GM20431 (cell line): ENCODE data around the gene RAB36.

Experiments
- in situ Hi-C: fragments of 300-500 bp; cut with MseI, MboI; formaldehyde crosslinking; loops from one replicate; pipeline ENCODE4 v1.15.0; 2020; ENCODE audit warnings: low sequenced_read_pairs; ENCODE audit not compliant: unreplicated experiment

The RAB36 gene, protein sequence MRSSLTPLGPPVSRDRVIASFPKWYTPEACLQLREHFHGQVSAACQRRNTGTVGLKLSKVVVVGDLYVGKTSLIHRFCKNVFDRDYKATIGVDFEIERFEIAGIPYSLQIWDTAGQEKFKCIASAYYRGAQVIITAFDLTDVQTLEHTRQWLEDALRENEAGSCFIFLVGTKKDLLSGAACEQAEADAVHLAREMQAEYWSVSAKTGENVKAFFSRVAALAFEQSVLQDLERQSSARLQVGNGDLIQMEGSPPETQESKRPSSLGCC

DNA sequence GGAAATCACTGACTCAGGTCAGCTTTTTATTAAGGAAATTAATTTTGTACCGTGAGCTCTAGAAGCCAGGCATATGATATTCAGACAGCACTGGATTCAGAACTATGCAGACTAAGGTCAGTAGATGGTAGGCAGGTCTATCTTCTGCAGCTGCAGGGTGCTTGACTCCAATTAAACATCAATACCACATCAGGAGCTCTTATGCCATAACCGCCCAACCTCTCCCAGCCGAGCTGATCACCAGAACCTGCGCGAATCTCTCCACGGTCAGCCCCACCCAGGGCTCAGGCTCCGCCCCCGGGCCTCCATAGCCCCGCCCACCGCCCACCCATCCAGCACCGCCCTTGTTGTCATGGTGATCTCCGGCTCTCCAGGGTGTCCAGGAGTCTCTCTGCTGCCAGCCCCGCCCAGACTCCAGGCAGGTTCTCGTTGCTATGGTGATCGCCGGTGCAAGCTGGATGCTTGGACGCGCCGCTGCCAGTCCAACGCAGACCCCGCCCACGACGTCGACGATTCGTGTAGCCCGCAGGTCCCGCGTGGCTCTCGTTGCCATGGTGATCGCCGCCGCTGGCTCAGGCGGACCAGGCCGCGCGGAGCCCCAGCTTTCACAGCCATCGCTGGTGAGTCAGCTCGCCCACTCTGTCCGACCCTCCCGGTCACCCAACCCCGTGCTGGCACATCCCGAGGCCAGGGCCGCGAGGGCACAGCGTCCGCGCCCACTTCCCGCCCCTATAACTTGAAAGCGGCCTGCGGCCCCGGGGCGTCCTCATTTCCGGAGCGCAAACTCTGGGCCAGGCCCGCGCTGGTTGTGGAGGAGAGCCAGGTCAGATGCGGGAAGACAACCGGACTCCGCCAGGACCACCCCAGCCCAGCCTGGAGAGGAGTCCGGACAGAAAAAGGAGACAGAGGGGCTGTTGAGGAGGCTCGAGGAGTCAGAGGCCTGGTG lies at the start of gene RAB36:
TSS of gene RAB36 (plus strand) at position 546 of the 946 bp plus-strand sequence. CDS start 1,140 bp downstream, outside the sequence.
- in situ Hi-C loops = loop anchor here (25.0 kb wide), 1 partner anchor 358 kb away; no protein-coding TSS in a partner anchor

DNA sequence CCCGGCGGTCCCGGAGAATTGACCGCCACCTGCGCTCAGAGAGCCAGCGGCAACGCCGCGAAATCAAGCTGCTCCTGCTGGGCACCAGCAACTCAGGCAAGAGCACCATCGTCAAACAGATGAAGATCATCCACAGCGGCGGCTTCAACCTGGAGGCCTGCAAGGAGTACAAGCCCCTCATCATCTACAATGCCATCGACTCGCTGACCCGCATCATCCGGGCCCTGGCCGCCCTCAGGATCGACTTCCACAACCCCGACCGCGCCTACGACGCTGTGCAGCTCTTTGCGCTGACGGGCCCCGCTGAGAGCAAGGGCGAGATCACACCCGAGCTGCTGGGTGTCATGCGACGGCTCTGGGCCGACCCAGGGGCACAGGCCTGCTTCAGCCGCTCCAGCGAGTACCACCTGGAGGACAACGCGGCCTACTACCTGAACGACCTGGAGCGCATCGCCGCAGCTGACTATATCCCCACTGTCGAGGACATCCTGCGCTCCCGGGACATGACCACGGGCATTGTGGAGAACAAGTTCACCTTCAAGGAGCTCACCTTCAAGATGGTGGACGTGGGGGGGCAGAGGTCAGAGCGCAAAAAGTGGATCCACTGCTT lies 49.4 kb upstream of the RAB36 start:
- in situ Hi-C loops = no loop called here

DNA sequence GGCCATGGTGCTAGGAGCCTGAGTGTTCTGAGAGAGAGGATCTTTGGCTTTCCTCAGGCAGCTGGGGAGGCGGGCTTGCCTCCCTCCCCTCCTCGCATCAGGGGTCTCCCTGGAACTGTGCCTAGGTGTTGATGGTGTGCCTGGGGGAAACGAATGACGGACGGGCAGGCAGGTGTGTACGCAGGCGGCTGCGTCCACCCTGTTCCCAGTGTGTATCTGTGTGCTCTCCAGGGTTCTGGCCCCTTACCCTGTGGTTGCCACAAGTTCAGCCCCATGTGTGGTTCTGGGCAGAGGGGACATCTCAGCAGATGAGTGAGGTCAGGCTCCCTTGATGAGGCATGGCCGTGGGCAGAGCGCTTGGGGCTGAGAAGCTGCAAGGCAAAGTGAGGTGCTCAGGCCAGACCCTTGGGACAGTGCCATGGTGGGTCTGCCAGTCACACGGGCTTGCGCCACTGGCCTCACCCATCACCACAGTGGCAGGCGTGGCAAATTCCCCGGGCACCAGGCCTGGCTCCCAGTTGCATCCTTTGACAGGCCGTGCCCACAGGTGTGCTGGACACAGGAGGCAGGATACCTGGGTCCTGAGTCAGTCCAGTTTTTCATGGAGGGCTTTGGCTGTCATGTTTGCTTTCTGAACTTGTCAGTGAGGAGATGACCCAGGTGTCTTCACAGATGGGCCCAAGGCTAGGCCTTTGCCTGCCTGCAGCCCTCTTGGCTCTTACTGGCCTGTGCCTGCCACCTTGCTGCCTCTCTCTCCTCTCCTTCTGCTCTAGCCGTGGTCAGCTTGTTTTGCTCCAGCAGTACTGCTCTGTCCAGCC lies 47.7 kb upstream of the RAB36 start:
- in situ Hi-C loops = no loop called here

DNA sequence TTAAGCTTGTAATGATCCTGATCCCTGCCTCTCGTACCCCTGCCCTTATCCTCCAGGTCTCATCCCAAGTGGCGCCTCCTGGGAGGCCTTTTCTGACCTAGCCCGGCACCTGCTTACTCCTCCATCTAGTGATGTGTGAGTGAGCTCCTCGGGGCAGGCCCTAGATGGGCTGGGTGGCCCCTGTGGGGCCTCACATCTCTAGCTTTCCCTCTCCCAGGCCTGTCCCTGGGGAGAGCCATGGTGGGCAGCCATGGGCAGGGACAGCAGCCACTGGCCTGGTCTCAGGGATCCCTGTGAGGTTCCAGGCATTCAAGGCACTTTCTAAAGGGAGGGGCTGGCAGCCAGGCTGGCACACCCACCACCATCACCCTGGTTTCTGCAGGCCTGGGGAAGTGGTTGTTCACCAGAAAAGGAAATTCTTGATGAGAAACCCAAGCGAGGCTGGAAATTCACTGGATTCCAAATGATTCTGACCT lies 47.0 kb upstream of the RAB36 start:
- in situ Hi-C loops = no loop called here

DNA sequence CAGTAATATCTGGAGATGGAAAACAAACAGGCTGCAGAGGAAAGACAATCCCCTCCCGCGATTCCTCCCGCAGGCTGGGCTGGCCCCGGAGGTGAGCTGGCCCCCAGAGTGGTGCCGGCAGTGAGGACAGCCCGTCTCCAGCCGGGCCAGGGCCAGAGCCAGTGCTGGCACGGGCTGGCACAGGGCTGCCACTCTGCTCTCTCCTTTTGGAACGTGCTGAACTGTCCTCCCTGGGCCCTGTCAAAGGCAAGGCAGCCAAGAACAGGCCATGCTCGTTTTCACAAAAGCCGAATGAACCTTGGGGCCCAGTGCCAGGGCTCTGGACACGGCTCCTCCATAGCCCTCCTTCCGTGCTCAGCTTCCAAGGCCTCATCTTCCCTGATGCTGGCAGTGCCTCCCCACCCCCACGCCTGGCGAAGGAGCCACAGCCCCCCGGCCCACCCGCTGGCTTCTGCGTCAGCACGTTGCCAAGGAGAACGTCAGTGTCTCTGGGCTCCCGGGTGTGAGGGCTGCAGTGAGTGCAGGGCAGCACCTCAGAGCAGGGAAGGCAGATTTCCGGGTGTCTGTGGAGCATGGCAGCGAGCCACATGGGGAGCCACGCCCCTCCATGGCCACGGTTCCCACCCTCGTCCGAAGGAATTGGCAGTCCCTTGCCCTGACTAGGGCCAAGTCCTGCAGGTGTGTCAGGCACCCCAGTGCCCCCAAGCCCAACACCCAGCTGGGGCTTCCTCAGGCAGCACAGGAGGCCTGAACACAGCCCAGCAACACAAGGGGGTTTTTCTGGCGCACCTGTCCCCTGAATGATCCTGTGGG lies 46.4 kb upstream of the RAB36 start:
- in situ Hi-C loops = no loop called here

DNA sequence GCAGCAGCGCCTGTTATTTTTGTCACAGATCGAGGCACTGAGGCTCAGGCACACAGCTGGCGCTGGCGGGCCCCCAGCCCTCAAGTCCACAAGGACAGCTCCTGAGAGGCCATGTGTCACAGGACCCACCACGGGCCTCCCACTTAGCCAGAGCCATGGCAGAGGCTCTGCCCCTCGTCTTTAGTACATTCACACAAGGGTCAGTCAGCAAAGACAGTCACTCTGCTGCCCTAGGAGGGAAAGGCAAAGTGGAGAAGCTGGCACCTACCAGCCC lies 45.8 kb upstream of the RAB36 start:
- in situ Hi-C loops = no loop called here

DNA sequence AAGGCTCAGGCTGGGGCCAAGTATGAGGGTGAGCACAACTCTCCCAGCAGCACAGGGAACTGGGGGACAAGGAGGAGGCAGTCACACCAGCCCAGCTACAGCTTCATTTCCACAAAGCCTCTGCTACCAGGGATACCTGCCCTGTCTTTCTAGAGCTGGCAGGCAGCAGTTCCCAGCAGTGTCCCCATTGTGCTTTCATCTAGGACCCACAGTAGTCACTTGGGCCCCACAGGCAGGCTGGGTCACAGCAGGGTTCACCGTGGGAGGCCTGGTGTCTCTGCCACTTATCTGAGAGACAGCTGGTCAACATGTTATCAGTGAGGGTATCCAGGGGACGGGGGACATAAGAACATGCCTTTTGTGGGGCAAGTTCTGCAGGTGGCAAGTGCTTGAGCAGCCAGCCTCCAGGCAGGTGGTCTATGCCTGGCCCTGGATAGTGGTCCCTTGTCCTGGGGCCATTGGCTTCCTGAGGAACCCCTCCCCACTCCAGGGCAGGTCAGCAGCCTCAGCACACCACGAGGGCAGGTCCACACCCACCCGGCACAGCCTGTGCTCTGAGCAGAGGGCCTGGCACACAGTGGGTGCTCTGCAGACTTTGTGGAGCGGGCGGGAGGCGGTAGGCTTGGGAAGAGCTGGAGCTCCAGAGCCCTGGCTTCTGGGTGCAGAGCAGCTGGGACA lies 45.0 kb upstream of the RAB36 start:
- in situ Hi-C loops = no loop called here

DNA sequence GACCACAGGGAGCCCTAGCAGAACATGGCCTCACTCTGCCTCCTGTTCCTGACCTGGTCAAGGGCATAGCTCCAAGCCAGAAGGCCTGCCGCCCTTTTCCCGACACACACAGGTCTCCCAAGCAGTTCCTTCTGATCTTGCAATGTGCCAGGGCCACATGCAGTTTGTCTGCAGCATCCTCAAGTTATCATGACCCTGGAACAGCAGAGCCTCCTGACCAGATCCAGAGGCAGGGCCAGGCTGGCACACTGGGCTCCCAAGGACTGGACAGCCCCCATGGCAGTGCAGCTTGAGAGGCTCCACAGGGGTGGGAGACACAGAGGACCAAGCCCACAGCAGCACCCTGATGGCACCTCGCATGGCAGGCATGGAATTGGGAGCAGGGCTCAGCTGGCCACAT lies 43.8 kb upstream of the RAB36 start:
- in situ Hi-C loops = no loop called here

DNA sequence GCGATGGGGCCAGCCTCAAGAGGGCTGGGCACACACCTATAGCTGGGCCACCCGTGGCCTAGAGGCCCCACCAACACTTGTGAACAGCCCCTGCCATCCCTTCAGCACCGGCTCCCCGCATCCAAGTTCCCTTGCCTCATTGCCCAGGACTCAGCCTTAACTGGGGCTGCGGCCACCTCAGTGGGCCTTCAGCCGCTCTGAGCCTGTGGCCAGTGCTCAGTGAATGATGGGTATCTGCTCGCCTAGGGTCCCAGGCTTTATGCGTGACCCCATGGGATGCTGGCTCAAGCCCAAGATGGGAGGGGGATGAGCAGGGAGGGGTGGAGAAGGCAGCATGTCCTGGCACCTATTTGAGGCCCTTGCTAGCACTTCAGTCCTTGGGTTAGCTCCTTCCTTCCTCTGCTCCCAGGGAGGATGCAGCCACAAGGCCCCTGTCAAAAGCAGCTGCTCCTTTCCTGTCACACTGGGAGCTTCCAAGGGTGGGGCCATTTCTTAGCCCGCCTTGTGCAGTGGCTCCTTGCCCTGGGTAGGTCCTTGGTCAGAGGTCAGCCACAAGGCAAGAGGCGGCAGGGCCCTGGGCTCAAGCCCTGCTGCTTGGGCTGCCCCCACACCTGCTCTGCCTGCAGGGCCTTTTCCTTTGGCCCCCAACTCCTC lies 43.1 kb upstream of the RAB36 start:
- in situ Hi-C loops = no loop called here

DNA sequence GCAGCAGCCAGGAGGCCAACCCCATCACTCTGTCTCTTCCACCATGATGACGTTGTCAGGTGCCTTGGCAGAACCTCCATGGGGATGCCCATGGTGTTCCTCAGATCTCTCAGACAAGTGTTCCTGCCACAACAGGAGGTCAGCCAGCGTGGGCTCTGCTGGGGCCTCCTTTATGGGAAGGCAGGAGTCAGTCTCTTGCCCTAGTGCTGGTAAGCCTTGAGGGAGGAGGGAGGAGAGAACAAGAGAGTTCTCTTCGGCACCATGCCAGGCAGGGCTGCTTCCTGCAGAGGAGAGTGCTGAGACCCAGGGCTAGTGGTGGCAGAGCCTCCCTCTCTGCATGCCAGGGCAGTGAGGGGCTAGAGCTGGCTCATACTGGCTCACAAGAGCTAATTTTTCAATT lies 42.5 kb upstream of the RAB36 start:
- in situ Hi-C loops = no loop called here

DNA sequence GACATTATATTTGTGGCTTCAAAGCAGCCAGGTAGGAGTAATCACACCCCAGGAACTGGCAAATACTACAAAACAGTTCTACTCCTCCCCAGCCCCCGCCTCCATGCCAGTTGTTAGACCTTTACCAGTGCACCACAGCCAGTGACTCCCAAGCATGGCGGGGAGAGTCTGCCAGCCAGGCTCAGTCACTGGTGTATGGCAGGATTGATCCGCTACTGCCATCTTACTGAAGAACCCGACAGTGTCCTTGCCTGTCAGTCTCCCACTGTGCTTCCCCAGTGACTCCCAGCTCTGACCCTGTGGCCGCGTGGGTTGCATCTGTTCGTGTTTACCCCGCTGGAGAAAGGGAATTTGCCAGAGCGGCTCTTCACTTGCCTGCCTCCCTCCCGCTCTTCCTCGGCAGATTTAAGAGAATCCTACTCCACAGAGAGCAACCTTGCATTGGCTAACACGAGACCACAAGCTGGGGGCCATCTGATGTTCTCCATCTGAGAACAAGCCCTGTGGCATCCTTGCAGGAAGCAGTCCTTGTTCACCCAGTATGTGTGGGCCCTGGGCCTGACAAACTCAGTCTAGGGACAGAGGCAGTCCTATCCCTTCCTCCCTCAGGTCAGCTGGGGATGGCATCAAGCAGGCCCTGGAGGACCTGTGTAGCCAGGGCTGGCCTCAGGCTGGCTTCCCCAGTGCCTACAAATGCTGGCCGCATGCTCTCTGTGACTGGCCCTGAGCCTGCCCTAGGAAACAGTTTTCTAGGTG lies 41.9 kb upstream of the RAB36 start:
- in situ Hi-C loops = no loop called here

DNA sequence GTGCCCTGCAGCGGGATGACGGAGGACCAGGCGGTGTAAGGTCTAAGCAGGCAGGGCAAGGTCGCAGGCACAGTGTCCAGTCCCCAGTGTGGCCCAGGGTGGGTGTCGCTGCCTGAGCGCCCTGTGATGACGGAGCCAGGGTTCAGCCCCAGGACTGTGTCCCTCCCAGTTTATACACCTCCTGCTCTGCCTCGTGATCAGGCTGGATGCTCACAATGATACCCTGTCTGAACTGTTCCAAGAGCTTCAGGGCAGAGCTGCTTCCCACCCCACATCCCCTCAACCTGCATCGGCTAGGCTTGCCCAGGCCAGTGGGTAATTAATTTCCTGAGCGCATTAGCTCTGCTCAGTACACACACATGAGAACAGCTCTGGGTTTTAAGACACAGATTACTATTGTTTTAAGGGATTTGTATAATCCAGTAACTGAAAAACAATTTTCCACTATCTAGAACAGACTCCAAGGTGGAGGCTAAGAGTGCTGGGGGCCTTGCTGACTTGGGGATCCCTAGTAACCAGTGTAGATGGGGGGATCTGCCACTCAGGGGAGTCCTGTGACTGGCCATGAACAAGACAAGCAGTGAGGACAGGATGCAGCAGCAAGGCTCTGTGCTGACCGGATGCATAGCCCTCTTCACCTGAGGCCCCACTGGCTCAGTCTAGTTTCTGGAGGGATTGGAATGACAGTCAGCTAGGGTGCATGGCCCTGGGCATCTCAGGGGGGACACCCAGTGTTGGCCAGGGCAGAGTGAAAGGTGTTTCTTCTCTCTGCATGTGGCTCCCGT lies 40.9 kb upstream of the RAB36 start:
- in situ Hi-C loops = no loop called here

DNA sequence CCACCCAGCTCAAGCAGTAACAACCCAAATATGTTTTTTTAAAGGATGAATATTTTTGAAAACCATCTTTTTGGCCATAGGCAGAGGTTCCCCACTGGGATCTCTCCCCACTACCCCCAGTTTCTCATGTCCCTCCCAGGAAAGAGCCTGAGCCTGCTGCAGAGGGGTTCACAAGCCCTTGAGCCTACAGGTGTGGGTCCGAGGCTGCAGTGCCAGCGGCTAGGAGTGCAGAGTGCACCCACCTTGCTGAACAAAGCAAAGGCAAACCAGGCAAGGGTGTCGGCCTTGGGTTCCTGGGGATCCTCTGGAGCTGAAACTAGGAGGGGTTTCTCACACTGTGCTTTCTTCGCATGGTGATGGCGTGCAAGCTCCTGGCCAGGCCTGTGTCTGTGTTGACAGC lies 40.0 kb upstream of the RAB36 start:
- in situ Hi-C loops = no loop called here

DNA sequence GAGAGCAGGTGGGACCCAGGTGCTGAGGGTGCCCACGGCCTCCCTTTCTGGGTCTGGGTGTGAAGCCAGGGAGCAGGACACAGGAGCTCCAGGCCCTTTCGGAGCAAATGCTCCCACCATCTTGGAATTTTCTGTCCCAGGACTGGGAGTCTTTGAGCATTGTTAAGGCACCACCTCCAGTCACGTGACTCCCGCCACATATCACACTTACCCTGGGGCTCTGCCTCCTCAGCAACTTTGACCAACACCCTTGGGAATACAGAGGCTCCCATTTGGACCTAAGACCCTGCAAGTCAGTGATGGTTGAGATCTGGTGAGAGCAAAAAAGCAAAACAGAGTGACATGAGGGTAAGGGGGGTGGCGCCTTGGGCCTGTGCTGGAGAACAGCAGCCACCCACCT lies 39.4 kb upstream of the RAB36 start:
- in situ Hi-C loops = no loop called here

DNA sequence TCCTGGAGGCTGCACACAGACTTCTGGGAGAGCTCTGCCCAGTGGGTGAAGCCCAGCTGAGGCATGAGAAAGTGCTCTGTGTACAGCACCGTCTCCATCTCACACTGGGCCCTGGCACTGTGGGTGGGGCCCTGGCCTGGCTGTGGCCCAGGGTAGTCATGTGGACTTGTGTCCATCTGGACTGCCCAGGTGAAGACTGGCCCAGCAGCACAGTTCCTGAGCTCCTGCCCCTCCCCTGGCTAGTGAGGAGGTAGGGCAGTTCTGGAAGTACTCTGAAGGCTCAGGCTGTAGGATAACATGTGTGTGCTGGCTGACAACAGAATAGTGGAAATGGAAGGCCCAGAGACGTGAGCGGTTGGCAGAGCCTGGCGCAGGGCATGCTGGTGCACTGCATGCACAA lies 38.9 kb upstream of the RAB36 start:
- in situ Hi-C loops = no loop called here

DNA sequence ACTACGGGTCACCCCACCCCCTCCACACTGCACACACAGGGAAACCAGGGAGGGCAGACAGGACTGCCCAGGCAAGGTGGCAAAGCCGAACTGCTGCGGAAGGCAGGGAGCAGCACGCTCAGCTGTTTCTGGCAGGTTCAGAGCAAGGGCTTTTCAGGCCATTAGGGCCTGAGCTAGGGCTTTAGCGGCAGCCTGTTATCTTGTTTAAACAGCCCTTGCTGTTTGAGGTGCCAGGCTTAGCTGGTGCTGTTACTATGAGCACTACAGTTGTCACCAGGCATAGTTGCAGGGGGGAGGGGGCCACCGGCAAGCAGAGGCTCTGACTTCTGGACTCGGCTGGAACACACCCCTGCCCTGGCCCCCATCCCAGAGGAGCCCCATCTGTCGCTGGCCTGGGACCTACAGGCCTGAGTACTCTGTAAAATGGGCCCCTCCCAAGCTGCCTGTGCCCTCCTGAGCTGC lies 38.3 kb upstream of the RAB36 start:
- in situ Hi-C loops = no loop called here
